Anterior cingulate cortex (tissue), 58 donors: ENCODE measurements around the gene BBS9.

Experiments
- DNase-seq, 58 donors: peaks; one replicate each; lab custom pipeline; 2025; lab: John Stamatoyannopoulos, UW

BBS9 gene

DNA sequence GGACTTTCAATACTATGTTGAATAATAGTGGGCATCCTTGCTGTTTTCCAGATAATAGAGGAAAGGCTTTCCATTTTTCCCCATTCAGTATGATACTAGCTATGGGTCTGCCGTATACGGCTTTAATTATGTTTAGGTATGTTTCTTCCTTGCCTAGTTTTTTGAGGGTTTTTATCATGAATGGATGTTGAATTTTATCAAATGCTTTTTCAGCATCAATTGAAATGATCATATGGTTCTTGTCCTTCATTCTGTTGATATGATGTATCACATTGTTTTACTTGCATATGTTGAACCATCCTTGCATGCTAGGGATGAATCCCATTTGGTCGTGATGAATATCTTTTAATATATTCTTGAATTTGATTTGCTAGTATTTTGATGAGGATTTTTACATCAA is 11.0 kb upstream of the BBS9 start:
- no peak for DNase-seq

DNA sequence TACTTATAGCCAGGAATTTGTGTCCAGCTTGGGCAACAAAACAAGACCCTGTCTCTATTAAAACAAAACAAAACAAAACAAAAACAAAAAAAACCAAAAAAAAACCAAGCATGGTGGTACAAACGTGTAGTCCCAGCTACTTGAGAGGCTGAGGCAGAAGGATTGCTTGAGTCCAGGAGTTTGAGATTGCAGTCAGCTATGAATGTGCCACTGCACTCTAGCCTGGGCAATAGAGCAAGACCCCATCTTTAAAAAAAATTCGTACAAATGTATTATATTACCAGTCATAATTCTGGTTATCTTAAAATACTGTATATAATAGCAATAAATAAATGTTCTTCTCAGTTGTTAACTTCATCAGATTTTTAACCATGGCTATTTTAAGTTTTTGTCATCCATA is 2.3 kb upstream of the BBS9 start:
- no peak for DNase-seq

DNA sequence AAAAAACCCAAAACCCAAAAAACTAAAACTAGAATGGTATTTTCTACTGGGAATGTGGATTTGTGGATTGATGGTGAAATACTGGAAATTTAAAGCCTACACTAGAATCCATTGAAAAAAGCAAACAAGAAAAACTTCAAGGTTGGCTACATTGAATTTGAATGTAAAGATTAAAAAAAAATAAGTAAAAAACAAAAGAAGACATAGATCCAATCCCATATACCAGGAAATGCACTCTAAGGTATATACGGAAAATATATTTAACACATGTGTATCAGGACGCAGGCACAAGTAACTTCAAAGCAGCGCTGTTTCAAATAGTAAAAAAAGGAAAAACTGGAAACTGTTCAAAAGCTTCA is 754 bp upstream of the BBS9 start:
- DNase-seq: no peak

DNA sequence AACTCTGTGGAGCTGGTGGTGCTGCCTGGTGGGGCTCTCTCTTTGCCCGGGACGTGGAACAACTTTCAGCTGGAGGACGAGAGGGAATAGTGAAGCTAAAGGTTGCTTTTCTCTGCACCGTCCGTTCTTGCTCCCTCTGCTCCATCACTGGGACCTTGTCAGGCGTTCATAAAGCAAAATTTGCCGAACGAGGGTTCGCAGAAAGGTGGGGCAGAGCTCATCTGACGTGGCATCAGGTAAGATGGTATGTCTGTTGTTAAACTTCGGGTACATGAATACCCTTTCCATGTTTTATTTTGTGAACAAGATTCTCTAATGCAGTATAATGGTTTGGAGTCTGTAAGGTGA is 416 bp downstream of the BBS9 start:
- DNase-seq: peak in 1 of 58 donors; percentile 45

DNA sequence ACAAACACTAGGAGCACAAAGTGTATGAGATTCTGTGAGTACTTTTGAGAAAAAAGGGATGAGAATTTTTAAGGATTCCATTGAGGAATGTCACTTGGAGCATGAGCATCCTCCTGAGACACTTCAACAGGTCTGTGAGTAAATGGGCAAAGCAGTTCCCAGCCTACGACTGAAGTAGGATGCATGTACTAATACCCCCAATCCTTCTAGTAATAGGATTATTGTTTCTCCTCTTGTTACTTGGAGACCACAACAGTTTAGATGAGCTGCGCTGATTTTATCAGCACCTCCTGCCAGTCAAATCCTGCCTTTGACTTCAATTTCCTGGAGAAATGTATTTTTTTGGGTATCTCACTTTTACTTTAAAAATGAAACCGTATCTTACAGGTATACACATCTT is 820 bp downstream of the BBS9 start:
- no peak for DNase-seq

DNA sequence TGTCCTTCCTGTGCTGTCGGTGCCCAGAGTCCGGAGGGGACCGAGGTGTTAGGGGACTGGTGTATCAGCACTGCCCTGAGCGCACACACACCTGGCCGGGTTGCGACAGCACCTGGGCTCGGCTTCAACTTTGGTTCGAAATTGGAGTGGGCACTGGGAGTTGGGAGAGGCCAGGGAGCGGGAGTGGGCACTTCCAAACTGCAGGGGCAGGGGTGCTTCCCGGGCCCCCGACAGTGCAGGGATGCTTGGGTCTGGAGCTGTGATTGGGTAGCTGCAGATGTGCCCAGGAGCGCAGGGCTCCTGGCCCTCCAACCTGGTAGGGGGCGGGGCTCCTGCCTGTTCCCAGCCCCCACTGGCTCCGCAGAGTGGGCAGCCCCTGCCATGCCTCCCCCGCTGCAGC is 7.7 kb downstream of the BBS9 start:
- no peak for DNase-seq

DNA sequence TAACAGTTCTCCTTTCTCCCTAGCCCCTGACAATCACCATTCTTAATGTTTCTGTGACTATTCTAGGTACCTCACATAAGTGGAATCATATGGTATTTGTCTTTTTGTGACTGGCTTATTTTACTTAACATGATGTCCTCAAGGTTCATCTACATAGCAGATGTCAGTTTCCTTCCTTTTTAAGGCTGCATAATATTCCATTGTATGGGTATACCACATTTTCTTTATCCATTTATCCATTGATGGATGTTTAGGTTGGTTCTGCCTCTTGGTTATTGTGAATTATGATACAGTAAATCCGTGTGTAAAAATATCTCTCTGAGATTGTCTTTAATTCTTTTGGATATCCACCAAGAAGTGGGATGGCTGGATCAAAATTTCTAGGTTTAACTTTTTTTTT is 13.2 kb downstream of the BBS9 start:
- no peak for DNase-seq

DNA sequence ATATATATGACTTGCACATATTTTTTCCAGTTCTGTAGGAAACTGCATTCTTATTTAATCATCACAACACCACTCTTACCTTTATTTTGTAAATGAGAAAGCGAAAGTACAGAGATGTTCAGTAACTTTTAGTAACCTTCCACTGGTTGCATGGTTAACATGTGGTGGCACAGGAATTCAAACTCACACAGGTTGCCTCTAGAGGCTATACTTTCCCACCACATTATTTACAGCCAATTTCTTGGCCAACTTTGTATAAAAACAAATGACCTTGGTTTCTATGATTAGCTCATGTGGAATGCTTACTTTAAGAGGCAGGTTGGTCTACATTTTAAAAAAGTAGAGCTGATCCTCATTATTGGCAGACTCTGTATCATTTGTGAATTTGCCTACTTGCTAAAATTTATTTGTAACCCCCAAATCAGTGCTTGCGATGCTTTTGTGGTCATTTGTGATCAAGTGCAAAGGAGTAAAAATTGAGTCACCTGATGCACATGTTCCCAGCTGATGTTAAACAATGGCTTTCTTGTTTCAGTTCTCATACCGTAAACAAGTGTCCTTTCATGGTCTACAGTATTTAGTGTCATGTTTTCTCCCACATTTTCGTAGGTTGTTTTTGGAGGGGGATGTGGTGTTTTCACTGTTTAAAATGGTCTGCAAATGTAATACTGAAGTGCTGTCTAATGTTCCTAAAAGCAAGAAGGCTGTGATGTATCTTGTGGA is 14.8 kb downstream of the BBS9 start:
- peak in 1 of 58 donors; percentile 11 for DNase-seq

DNA sequence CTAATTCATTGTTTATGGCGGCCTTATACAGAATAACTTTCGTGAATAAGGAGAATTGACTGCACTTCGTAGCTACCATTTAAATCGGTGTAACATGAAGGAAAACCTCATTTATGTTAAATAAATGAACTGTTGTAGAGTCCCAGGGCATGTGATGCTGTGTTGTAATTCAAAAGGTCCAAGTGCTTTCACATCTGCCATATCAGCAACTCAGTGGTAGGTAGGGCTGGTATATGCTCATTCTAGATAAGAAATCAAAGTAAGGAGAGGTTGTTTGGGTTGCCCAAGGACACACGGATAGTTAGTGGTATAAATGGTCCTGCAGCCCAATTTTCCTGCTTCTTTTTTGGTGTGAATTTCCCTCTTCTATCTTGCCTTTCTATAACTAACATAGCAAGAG is 15.8 kb downstream of the BBS9 start:
- no peak for DNase-seq

DNA sequence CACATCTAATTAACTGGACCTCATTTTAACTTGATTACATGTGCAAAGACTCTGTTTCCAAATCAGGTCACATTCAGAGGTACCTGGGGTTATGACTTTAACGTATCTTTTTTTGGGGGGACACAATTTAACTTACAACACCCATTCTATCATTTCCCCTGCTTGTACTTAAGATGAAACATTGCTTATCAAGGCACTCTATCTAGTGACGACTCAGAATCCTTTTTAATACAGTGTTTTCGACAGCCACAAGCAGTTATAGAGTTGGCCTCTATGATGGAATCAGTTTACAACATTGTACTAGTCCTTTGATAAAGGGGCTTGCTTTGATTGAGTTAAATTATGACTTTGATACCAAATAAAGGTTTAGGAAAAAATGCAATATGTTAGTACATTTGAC is 22.7 kb downstream of the BBS9 start:
- DNase-seq: no peak

DNA sequence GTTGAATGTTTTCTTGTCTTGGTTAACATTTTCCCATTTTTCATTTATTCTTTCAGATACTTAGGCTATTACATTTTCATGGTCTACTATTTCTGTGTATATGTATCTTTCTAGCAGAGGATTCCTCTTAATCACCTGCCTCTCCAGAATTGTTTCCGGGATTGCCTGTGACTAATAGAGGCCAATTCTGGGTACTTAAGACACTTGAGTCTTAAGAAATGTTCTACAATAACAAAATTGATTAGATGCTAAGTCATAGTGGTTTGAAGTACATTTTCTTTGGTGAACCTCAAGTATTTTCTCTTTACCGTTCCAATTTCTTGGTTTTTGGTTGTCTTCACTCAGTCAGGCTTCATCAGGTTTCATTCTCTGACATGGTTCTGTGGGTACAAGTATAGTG is 26.4 kb downstream of the BBS9 start:
- no peak for DNase-seq

DNA sequence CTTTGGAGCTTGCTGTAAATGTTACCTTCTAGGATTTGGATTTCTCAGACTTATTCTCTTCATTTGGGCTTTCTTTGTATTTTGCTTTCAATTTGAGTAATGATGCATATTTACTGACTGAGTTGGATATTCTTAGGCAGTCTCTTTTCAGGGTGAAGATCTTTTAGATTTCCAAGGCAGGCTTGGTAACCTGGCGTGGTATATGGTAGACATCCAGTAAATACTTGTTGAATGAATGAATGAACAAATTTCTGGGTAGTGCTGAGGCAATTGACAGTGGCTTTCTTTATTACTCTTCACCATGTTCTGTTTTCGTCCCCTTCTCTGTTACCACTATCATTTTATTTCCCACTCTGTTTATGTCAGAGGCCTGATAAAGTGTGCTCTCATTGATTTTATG is 27.1 kb downstream of the BBS9 start:
- DNase-seq: no peak

DNA sequence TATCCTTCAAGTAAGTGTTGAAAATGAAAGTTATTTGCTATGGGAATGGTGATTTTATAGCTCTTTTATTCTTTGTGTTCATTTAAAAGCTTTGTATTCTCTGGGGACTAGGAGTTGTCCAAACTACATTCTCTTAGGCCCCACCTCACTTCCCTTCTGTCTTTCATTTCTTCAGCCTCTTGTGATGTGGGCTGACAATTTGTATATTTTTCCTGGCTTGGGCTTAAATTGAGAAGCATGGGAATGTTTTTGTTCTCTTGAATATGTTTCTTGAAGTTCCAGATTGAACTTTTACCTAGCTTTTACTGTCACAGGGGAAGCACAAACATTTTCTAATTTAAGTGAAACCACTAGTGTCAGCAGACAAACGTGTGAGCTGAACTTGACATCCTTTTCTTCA is 27.9 kb downstream of the BBS9 start:
- DNase-seq: no peak

DNA sequence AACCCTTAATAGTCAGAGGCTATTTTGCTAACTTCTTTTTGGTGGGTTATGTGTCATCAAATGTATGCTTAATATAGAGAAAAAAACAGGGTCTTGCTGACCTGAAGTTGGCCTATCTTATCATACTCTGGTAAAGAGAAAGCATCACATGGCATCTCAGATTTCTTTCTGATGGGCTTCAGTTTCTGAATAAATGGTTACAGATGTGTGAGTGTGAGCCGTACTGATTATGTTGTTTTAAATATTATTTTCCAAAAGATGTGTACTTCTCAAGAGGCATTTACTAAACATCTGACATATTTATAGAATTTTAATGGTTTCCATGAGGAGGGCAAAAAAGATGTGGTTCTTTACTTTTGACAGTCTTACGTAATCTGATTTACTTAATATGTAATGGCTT is 28.4 kb downstream of the BBS9 start:
- DNase-seq: no peak

DNA sequence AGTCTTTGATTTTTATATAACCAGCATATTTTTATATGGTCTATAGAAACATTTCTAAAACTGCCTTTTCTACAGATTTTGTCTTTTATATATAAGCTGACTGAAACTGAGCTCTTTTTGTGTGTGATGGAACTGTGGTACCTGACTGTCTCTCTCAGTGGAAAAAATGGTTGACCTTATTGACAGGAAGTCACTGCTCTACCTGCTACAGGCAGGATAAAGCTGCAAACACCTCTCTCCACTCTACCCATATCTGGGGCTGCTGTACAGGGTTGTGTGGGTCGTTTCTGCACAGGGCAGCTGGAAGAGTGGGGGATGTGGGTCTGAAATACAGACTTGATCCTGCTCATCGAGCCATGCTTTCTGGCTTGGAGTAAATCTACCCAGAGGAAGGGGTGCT is 48.5 kb downstream of the BBS9 start:
- no peak for DNase-seq

DNA sequence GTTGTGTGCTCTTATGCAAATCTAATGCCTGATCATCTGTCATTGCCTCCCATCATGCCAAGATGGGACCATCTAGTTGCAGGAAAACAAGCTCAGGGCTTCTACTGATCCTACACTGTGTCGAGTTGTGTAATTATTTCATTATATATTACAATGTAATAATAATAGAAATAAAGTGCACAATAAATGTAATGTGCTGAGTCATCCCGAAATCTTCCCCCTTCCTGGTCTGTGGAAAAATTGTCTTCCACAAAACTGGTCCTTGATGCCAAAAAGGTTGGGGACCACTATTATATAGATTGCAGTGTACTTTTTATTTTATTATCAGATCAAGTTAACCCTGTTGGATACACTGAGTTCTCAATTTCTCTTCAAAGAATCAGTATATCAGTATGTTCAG is 50.2 kb downstream of the BBS9 start:
- DNase-seq: no peak

DNA sequence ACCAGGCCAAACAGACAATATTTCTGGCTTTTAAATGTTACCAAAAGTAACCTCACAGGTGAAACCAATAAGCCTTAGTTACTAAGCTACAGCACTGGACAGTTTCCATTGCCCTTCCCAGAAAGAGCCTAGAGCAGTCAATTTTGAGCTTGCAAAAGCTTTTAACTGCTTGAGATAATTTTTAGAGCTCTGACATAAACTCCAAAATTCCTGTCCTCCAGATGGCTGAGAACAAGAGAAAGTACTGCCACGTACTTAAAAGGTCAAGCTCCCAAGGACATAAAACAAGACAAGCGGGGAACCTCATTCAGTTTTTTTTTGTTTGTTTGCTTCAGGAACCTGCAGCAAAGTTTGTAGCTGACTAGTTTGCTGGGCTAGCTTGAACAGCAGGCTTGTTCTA is 54.1 kb downstream of the BBS9 start:
- DNase-seq: no peak

DNA sequence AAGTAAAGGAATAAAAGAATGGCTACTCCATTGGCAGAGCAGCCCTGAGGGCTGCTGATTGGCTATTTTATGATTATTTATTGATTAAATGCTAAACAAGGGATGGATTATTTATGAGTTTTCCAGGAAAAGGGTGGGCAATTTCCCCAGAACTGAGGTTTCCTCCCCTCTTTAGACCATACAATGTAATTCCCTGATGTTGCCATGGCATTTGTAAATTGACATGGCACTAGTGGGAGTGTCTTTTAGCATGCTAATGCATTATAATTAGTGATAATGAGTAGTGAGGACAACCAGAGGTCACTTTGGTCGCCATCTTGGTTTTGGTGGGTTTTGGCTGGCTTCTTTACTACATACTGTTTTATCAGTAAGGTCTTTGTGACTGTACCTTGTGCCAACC is 55.5 kb downstream of the BBS9 start:
- no peak for DNase-seq

DNA sequence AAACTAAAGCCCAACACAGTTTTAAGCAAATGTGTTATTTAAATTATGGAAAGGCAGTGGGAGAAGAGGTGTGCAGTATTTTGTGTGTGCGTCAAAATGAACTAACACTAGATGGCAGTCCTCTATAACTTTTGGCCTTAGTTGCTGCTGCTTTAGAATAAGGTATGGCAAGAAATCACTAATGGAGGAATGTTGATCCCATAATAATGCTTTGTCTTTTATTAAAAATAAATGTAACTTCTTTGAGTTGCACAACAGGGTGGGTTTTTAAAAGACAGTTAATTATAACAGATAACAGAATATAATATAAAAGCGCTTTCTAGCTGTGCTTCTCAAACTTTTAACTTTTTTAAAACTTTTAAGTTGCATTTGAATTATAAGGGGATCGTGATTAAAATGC is 56.4 kb downstream of the BBS9 start:
- DNase-seq: peak in 2 of 58 donors; percentile 9 to 39

DNA sequence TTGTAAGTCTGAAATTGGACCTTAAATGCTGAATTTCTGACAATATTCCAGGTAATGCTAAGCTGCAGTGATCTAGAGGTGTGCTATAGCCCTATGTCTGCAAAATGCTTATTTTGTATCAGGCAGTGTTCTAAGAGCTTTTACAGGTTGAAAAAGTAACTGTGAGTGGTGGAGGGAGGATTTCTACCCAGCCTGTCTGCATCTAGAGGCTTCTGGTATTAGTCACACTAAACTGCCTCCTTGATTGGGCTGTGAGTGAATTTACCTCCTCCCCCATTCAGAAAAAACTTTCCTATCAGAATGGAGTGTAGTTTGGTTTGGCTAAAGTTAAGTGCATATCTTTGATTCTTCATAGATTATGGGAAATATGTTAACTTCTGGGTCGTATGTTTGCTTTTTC is 56.8 kb downstream of the BBS9 start:
- no peak for DNase-seq

DNA sequence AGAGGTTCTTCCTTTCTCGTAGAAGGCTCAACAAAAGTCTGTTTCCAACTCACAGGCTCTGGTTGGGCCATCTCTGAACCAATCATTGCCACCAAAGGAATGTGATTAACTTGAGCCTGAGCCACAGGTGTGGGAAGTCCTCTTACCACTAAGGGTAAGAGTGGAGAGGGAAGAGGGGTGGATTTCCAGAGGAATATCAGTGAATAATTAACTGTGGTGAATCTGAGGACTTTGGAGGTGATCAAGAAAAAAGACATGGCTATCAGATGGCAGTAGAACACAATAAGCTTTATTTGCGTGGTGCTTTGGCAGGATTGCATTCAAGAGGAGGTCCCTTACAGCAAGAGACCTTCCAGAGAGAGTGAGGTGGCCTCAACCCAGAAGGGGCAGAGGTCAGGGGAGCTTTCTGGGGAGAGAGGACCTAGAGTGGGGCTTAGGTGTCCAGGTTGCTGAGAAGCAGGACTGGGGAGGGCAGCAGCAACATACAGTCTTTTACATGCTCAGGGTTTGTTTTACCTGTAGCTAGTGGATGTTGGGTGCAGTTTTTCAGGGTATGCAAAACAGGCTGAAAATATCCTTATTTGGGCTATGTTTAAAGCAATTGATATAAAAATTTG is 61.4 kb downstream of the BBS9 start:
- no peak for DNase-seq

DNA sequence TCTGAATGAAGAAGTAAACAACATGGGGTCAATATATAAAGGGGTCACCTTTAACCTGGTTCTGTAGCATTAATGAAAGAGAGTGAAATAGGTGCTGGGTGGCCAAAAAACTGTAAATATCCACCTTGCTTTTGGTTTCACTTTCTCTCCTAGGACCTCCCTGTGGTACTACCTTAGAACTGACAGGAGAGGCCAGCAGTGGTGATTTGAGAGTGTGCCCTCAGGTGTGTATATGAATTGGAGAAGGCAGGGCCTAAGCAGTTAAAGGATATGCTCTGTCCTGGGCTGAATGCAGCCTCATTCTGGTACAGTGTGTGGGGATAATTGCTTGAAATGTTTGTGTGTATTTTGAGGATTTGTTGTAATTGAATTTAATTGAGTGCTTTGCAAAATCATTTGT is 62.0 kb downstream of the BBS9 start:
- no peak for DNase-seq

DNA sequence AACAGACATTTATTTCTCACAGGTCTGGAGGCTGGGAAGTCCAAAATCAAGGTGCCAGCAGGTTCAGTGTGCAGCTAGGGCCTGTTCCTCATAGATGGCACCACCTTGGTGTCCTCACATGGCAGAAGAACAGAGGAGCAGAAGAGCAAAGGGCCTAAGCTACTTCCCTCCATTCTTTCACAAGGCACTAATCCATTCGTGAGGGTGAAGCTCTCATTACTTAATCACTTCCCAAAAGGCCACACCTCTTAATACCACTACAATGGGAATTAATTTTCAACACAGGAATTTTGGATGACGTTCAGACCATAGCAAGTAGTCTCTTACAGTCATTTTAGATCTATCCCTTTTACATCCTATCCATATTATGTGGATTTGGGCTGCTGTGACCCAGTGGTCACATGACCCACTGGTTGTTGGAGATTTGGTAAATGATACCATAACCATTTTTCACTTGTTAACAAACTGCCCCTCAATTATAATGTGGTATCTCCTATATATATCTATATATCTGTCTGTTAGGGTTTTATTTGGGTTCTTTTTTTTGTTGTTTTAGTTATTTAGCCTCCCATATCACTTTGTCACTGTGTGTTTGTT is 63.4 kb downstream of the BBS9 start:
- no peak for DNase-seq
